A673 (cell line): ENCODE measurements around the gene JAKMIP1.

ENCODE experiments used
- EZH2 ChIP-seq: fragments of 200-600 bp; sonication (generic); IDR thresholded peaks from 2 replicates; pipeline ENCODE4 v1.6.1; 2017; ENCODE audit warnings: borderline replicate concordance, low read depth, mild to moderate bottlenecking, mixed read lengths, antibody characterized with exemption, low read length; ENCODE audit not compliant: poor library complexity, severe bottlenecking
- TF ChIP-seq, protein P1 (sequence below): fragments of 300-800, 200-600 bp; sonication (generic); conservative IDR thresholded peaks from 2 replicates; pipeline ENCODE4 v1.5.1; 2017; ENCODE audit warnings: low read depth, mild to moderate bottlenecking, antibody characterized with exemption, low read length, moderate library complexity, mixed read lengths

DNA sequence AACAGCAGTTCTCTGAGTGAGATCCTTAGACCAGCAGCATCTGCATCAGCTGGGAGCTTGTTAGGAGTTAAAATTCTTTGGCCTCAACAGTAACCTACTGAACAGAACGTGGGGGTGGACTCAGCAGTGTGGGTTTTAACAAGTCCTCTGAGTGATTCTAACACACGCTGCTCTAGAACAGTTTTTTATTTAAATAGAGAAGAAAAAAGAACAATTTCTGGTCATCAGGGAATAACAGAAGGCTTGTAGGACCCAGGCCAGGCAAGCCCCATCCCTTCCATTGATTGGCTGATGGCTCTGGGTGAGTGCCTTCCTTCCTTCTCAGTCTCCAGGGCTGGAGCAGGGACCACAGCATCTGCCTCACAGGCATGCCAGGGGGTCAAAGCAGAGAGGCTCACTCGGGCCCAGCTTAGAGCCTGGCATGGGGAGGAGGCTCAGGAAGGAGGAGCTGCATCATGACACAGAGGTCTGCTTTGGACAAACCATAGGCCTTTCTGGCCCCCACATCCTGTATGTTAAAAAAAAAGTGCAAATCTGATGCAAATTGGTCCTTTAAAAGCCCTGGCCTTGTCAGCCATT is 56.7 kb downstream of the JAKMIP1 start:
- TF ChIP-seq, protein P1, sequence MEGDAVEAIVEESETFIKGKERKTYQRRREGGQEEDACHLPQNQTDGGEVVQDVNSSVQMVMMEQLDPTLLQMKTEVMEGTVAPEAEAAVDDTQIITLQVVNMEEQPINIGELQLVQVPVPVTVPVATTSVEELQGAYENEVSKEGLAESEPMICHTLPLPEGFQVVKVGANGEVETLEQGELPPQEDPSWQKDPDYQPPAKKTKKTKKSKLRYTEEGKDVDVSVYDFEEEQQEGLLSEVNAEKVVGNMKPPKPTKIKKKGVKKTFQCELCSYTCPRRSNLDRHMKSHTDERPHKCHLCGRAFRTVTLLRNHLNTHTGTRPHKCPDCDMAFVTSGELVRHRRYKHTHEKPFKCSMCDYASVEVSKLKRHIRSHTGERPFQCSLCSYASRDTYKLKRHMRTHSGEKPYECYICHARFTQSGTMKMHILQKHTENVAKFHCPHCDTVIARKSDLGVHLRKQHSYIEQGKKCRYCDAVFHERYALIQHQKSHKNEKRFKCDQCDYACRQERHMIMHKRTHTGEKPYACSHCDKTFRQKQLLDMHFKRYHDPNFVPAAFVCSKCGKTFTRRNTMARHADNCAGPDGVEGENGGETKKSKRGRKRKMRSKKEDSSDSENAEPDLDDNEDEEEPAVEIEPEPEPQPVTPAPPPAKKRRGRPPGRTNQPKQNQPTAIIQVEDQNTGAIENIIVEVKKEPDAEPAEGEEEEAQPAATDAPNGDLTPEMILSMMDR, result no peak
- TF ChIP-seq EZH2, result no peak
